ENCODE data around the gene KATNB1. TPM values are rescaled to one million over a fixed set of nuclear protein-coding genes. Genes with fewer than 3 reads are reported as not detected.

Gene KATNB1
- total and polyA plus RNA-seq, 2 of the 8 experiments (the other 6 are each of a cell fraction or from before 2014, with no cell fraction given): 50.2 to 60.4 TPM

- no peak for TF ChIP-seq CHD7 (IDR thresholded peaks at IDR 0.05; ENCODE audit: insufficient replicate concordance, low read length)
- TF ChIP-seq, protein P1, sequence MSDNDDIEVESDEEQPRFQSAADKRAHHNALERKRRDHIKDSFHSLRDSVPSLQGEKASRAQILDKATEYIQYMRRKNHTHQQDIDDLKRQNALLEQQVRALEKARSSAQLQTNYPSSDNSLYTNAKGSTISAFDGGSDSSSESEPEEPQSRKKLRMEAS (IDR thresholded peaks at IDR 0.05): peak; percentile 74
- peak; percentile 62 for TF ChIP-seq SAP30 (IDR thresholded peaks at IDR 0.05; ENCODE audit: insufficient read depth, insufficient replicate concordance, low read length)
- TF ChIP-seq CBX5 (IDR thresholded peaks at IDR 0.05; ENCODE audit: low read depth, low read length): no peak
- TF ChIP-seq CTCF (IDR thresholded peaks at IDR 0.05; ENCODE audit: control extremely low read depth in 1 of 3, insufficient read depth in 1 of 3, low read depth in 1 of 3, low read length in 3 of 3): peak; percentile 2 to 31 (median 29); a peak in 3 of 4 replicates
- TF ChIP-seq BACH1 (IDR thresholded peaks at IDR 0.05; ENCODE audit: low read length): no peak
These were observed 1.1 kb downstream of the KATNB1 start (continued) for GRCh38 chr16:57736419-57737351.

Data from H1 (cell line).